ENCODE data around the gene EIF5B.
A peak's percentile ranks its signal among the peaks of the same experiment; 100 is the strongest.
"Not testable (repeated sequence)": the region's sequence is repeated elsewhere in the genome, so short reads cannot be mapped to it uniquely, and the experiment has no call there.

The EIF5B gene

GRCh38 chr2:99337113-99338028, at the start of gene EIF5B:
Gene EIF5B (plus strand): TSS chr2:99337389. CDS start chr2:99337555, 166 bp downstream.
- DNase-seq = peak; percentile 94

DNA sequence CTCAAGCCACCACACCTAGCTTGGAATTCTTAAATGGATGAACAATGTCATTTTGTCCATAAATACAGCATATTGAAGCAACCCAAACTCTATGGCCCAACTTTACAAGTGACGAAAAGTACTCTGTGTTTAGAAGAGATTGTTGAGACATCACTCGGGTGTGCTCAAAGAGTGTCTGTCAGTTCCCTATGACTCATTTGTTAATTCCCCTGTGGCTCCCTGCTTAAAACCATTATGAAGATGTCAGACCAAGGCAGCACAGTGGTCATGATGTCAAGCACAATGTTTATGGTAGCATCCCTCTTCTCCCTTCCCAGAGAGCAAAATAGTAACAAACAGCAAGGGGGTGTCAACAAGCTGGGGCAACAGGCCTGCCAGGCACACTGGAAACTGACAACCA, 39.2 kb upstream of the EIF5B start:
- no peak for DNase-seq

GRCh38 chr2:99299580-99299979, 37.6 kb upstream of the EIF5B start:
- DNase-seq = no peak

DNA sequence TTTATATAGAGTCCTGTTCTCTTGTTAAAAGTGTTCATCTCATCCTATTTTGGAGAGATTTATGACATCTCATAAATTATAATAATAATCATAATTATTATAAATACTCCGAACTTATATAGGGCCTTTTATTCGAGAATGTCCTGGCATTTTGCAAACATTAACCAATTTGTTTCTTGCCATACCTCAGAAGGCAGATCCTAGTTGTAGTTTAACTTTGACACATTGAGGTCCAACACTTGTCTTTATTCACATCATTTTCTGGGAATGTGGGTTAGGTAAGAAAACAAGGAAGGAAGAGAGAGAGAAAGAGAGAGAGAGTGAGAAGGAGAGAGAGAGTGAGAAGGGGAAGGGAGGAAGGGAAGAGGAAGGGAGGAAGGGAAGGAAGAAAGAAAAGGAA, 36.1 kb upstream of the EIF5B start, which contains the start of gene LYG1:
Gene LYG1 (minus strand): TSS at position 101 of the 400 bp plus-strand sequence. CDS start 5,527 bp downstream, outside the sequence.
- DNase-seq = not testable (repeated sequence)

DNA sequence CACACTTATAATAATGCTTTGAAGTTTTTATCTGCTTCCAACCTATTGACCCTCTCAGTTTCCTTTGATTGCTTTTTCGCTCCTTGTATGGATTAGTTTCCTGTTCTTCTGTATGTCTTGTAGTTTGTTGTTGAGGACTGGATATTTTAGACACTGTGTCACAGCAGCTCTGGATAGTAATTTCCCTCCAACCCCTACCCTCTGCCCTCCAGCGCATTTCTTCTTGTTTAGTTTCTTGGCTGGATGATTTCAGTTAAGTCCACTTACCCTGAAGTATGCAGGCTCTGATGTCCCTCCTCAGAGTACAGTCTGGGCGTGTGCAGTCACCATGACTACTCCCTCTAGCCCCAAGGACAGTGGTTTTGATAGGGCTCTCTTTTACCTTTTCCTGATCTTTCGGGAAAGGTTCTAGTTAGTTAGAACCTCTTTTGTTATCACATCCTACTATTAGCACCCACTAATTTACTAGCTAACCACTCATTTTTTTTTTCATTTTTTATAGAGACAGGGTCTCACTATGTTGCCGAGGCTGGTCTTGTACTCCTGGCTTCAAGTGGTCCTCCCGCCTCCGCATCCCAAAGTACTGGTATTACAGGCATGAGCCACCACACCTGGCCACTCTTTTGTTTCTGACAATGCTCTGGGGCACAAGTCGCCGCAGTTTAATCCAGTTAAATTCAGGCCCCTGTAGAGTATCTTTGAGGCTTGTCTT, 19.9 kb upstream of the EIF5B start:
- no peak for DNase-seq

GRCh38 chr2:99317873-99318200, 19.4 kb upstream of the EIF5B start:
- DNase-seq = not testable (repeated sequence)

DNA sequence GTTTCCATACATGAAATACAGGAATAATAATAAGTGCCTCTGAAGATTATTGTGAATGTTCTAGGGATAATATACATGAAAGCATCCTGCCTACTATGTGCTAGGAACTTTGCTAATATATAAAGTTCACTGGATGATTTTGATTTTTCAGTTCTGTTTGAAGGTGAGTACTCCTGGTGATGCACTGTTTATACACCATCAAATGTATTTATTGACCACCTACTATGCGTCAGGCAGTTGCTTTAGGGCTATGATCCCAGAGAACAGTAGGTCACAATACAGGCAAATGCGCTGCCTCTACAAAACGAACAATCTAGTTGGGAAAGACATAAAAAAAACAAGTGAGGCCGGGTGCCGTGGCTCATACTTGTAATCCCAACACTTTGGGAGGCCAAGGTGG, 11.8 kb upstream of the EIF5B start:
- DNase-seq = no peak

GRCh38 chr2:99335911-99336803, 1.0 kb upstream of the EIF5B start, which contains the start of gene TXNDC9:
Gene TXNDC9 (minus strand): TSS chr2:99336333. CDS start chr2:99333210, 3,123 bp downstream.
- DNase-seq = peak; percentile 96

DNA sequence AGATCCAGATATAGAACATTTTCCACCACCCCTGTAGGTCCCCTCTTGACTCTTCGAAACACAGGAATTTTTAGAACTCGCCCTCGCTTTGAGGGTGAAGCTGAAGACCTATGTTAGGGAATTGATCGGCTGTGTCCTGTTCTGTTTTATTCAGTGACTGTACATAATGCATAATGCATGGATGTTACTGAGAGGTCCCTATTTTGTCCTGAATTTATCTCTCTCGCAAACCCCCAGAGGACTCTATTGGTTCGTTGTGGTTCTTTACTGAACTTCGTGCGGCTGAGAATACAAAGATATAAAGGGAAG, 431 bp upstream of the EIF5B start:
- no peak for DNase-seq

DNA sequence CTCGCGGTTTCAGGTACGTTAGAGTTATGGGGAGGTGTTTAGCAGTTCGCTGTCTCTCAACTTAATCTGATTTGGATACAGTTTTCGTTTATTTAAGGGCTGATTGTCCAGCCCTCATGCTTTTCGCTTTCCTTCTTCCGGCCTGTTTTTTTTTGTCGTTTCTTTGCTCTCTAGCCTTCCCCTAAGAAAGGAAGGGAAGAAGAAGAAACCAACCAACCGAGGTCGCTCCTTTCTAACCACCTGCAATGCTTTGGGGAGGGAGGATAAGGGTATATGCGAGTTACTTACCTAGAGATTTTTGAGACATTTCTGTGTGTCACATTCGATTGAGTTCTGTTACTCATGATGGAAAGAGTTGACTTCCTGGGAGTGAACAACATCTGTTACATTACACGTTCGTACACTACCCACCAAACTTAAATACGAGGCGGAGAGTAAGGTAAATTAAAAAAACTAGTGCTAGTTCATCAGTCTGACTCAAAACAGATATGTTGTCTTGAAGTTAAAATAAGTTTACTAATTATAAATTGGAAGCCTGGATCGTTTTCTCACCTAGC, 918 bp downstream of the EIF5B start:
- no peak for DNase-seq

GRCh38 chr2:99340669-99341236, 3.6 kb downstream of the EIF5B start:
- DNase-seq = no peak

DNA sequence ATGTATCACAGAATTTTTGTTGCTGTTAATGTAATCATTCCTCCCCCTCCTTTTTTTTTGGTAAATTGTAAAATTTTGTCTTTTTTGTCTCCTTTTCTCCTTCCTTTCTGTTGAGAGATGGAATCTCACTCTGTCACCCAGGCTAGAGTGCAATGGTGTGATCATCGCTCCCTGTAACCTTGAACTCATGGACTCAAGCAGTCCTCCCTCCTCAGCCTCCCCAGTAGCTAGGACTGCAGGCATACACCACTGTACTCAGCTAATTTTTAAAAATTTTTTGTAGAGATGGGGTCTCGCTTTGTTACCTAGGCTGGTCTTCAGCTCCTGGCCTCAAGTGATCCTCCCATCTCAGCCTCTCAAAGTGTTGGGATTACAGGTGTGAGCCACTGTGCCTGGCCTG, 5.3 kb downstream of the EIF5B start:
- no peak for DNase-seq

GRCh38 chr2:99345446-99345845, 8.3 kb downstream of the EIF5B start:
- DNase-seq = not testable (repeated sequence)

- DNase-seq = no peak
These were observed 9.0 kb downstream of the EIF5B start for GRCh38 chr2:99346218-99346617.

DNA sequence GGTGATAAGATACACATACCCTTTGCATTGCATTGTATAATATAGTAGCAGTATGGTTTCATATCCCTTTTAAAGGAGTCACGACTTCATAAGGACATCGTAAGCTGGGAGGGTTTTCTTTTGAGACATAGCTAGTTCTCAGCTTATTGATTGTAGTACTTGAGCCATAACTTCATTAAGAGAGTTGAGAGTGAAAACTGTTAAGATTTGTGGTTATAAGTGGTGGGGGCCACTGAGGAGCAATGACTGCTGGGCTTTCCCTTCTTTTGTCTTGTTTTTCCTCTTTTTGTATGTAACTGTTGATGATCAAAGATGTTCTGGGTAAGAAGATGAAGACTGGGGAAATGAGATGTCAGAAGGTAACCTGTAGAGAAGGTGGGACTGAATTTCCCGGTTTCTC, 11.0 kb downstream of the EIF5B start:
- DNase-seq = no peak

DNA sequence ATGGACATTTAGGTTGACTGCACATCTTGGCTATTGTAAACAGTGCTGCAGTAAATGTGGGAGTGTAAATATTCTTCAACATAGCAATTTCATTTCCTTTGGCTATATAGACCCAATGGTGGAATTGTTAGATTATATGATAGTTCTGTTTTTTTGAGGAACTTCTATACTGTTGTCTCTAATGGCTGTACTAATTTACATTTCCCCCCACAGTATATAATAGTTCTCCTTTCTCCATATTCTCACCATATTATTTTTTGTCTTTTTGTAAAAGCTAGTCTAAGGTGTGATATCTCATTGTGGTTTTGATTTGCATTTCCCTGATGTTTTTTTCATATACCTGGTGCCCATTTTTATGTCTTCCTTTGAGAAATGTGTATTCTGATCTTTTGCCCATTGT, 13.0 kb downstream of the EIF5B start:
- DNase-seq = no peak

DNA sequence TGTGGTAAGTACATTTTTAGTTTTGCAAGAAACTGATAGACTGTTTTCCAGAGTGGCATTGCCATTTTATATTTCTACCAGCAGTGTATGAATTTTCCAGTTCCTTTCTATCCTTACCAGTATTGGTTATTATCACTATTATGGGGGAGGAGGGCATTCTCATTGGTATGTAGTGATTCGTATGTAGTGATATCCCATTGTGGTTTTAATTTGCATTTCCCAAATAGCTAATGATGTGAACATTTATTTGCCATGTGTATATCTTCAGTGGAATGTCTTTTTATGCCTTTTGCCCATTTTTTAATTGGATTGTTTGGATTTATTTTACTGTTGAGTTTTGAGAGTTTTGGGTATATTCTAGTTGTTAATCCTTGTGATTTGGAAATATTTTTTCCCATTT, 16.9 kb downstream of the EIF5B start:
- no peak for DNase-seq

DNA sequence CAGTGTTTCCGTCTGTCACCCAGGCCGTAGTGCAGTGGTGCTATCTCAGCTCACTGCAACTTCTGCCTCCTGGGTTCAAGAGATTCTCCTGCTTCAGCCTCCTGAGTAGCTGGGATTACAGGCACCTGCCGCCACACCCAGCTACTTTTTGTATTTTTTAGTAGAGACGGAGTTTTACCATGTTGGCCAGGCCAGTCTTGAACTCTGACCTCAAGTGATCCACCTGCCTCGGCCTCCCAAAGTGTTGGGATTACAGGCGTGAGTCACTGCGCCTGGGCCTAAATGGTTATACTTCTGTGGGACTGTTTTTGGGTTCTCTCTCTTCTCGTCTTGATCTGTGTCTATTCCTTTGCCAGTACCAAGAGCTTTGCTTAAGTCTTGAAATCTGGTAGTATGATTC, 17.6 kb downstream of the EIF5B start:
- DNase-seq = not testable (repeated sequence)

DNA sequence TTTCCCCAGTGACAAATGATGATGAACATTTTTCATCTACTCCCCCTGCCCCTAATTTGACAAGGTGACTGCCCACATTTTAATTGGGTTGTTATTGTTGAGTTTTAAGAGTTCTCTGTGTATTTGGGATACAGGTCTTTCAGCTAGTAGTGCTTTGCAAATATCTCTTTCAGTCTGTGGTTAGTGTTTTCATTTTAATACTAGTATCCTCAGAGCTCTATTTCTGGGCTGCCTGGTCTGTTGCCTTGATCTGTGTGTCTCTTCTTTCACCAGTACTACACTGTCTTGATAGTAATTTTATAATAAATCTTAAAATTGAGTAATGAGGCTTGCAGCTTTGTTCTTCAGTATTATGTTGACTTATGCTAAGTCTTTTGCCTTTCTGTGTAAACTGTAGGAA, 19.7 kb downstream of the EIF5B start:
- DNase-seq = no peak

DNA sequence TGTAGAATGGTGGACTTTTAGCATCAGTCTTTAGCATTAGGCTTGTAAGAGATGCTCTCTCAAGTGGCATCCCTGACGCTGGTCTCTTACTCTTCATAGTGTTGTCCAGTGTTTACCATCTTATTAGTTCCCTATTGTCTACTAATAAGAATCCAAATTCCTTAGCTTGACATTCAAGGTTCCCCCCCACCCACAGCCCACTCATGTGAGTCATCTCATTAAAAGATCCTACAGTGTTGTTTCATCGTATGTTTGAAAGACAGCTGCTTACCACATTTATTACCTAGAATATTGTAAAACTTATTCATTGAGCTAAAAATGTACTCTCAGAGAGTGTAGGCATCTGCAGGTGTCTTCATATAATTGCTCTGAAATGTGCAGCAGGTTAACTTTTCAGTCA, 28.5 kb downstream of the EIF5B start:
- no peak for DNase-seq

DNA sequence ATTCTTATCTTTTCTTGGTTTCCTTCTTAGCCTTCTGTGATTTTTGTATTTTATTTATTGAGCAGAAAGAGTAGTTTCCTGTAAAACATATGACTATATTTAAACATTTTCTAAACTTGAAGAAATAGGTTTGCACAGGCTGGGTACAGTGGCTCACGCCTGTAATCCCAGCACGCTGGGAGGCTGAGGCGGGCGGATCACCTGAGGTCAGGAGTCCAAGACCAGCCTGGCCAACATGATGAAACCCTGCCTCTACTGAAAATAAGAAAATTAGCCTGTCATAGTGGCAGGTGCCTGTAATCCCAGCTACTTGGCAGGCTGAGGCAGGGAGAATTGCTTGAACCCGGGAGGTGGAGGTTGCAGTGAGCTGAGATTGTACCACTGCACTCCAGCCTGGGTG, 31.7 kb downstream of the EIF5B start:
- not testable (repeated sequence) for DNase-seq

- DNase-seq = no peak
These were observed 36.0 kb downstream of the EIF5B start for GRCh38 chr2:99373144-99373543.

Measured in activated CD8-positive, alpha-beta memory T cell treated with anti-CD3 and anti-CD28 coated beads for 24 hours (primary cell).